Skeletal muscle tissue (tissue), 4 donors: ENCODE results near the gene TMTC2. TPM values are rescaled to one million over a fixed set of nuclear protein-coding genes. Genes with fewer than 3 reads are reported as not detected.

Experiments
- H3K27ac ChIP-seq: one replicate; pipeline ENCODE4 v1.7.0; 2013; ENCODE audit warnings: mild to moderate bottlenecking, low read depth, low read length, inconsistent platforms
- H3K27me3 ChIP-seq, 3 donors: one replicate each; pipeline ENCODE4 v1.7.0; 2013; ENCODE audit warnings: low read length in 3 of 3; ENCODE audit not compliant: control insufficient read depth in 3 of 3, insufficient read depth in 3 of 3
- H3K36me3 ChIP-seq, 3 donors: one replicate each; pipeline ENCODE4 v1.7.0; 2013; ENCODE audit warnings: low read length in 3 of 3; ENCODE audit not compliant: control insufficient read depth in 3 of 3, insufficient read depth in 3 of 3
- H3K4me1 ChIP-seq, 3 donors: one replicate each; pipeline ENCODE4 v1.7.0; 2013; ENCODE audit warnings: low read length in 3 of 3, mild to moderate bottlenecking in 3 of 3; ENCODE audit not compliant: control insufficient read depth in 3 of 3, insufficient read depth in 3 of 3
- H3K4me3 ChIP-seq, 3 donors: one replicate each; pipeline ENCODE4 v1.7.0; 2013; ENCODE audit warnings: low read length in 3 of 3
- H3K9ac ChIP-seq, 3 donors: one replicate each; pipeline ENCODE4 v1.7.0; 2013; ENCODE audit warnings: low read length in 3 of 3, mild to moderate bottlenecking in 3 of 3, moderate library complexity in 2 of 3, low read depth in 1 of 3
- H3K9me3 ChIP-seq, 3 donors: one replicate each; pipeline ENCODE4 v1.7.0; 2013; ENCODE audit warnings: low read length in 3 of 3; ENCODE audit not compliant: control insufficient read depth in 3 of 3
- total RNA-seq: library from RNA; depleted of rRNA; stranded (reverse); fragments of >200 nt; gene quantifications from one replicate; pipeline ENCODE4 v1.2.3, GENCODE V29; 2014
- donor health status: Osteomylitis.

TMTC2 gene
- total RNA-seq, 1 donor from 2014 or later, result 15.7 TPM

- no peak overlapping the region for H3K4me3 ChIP-seq
- no peak overlapping the region for H3K9ac ChIP-seq
- H3K4me1 ChIP-seq, result no peaks in the 10 kb centered on the region
- H3K27ac ChIP-seq, result no peak overlapping the region
- no peaks in the 10 kb centered on the region for H3K27me3 ChIP-seq
- no peaks in the 10 kb centered on the region for H3K36me3 ChIP-seq
- no peaks in the 10 kb centered on the region for H3K9me3 ChIP-seq
Observed at GRCh38 chr12:83147341-83147740, 460.6 kb downstream of the TMTC2 start.

GRCh38 chr12:83149987-83150386 lies 463.3 kb downstream of the TMTC2 start:
- Histone ChIP-seq H3K27ac (no peak overlapping the region), H3K4me1 (no peaks in the 10 kb centered on the region)

GRCh38 chr12:83150465-83151189 lies 463.9 kb downstream of the TMTC2 start:
- Histone ChIP-seq H3K9ac (no peak overlapping the region), H3K27ac (no peak overlapping the region), H3K36me3 (no peaks in the 10 kb centered on the region), H3K9me3 (no peaks in the 10 kb centered on the region), H3K4me1 (no peaks in the 10 kb centered on the region), H3K27me3 (no peaks in the 10 kb centered on the region), H3K4me3 (no peak overlapping the region)

More at GRCh38 chr12:83149987-83150386, 463.3 kb downstream of the TMTC2 start:
- H3K27me3 ChIP-seq, result no peaks in the 10 kb centered on the region
- H3K36me3 ChIP-seq, result no peaks in the 10 kb centered on the region
- no peaks in the 10 kb centered on the region for H3K9me3 ChIP-seq
- no peak overlapping the region for H3K9ac ChIP-seq
- H3K4me3 ChIP-seq, result no peak overlapping the region

GRCh38 chr12:83153177-83153576 lies 466.5 kb downstream of the TMTC2 start:
- Histone ChIP-seq H3K9me3 (no peaks in the 10 kb centered on the region), H3K4me1 (no peaks in the 10 kb centered on the region), H3K36me3 (no peaks in the 10 kb centered on the region), H3K9ac (no peak overlapping the region), H3K27ac (no peak overlapping the region), H3K27me3 (no peaks in the 10 kb centered on the region), H3K4me3 (no peak overlapping the region)

- no peak overlapping the region for H3K4me3 ChIP-seq
- no peaks in the 10 kb centered on the region for H3K36me3 ChIP-seq
- no peak overlapping the region for H3K27ac ChIP-seq
- no peaks in the 10 kb centered on the region for H3K4me1 ChIP-seq
- no peak overlapping the region for H3K9ac ChIP-seq
- H3K9me3 ChIP-seq, result no peaks in the 10 kb centered on the region
- no peaks in the 10 kb centered on the region for H3K27me3 ChIP-seq
Observed at GRCh38 chr12:83156815-83157214, 470.1 kb downstream of the TMTC2 start.

GRCh38 chr12:83157604-83158003 lies 470.9 kb downstream of the TMTC2 start:
- no peak overlapping the region for H3K27ac ChIP-seq
- H3K36me3 ChIP-seq, result no peaks in the 10 kb centered on the region
- H3K4me3 ChIP-seq, result no peak overlapping the region
- no peaks in the 10 kb centered on the region for H3K27me3 ChIP-seq
- H3K9ac ChIP-seq, result no peak overlapping the region
- H3K4me1 ChIP-seq, result no peaks in the 10 kb centered on the region
- H3K9me3 ChIP-seq, result no peaks in the 10 kb centered on the region

GRCh38 chr12:83158613-83159207 lies 472.0 kb downstream of the TMTC2 start:
- Histone ChIP-seq H3K27me3 (no peaks in the 10 kb centered on the region), H3K27ac (no peak overlapping the region), H3K4me1 (no peaks in the 10 kb centered on the region), H3K9ac (no peak overlapping the region), H3K36me3 (no peaks in the 10 kb centered on the region), H3K9me3 (no peaks in the 10 kb centered on the region), H3K4me3 (no peak overlapping the region)

- Histone ChIP-seq H3K9ac (no peak overlapping the region), H3K4me3 (no peak overlapping the region), H3K27me3 (no peaks in the 10 kb centered on the region), H3K9me3 (no peaks in the 10 kb centered on the region), H3K4me1 (no peaks in the 10 kb centered on the region), H3K27ac (no peak overlapping the region), H3K36me3 (no peaks in the 10 kb centered on the region)
Observed at GRCh38 chr12:83161456-83161855, 474.8 kb downstream of the TMTC2 start.

- H3K27me3 ChIP-seq, result no peaks in the 10 kb centered on the region
Observed at GRCh38 chr12:83168751-83169150, 482.0 kb downstream of the TMTC2 start.

GRCh38 chr12:83172441-83172840 lies 485.7 kb downstream of the TMTC2 start:
- Histone ChIP-seq H3K9ac (no peak overlapping the region), H3K4me1 (no peaks in the 10 kb centered on the region), H3K27ac (no peak overlapping the region), H3K36me3 (no peaks in the 10 kb centered on the region), H3K27me3 (no peaks in the 10 kb centered on the region), H3K9me3 (no peaks in the 10 kb centered on the region), H3K4me3 (no peak overlapping the region)

More at GRCh38 chr12:83168751-83169150, 482.0 kb downstream of the TMTC2 start:
- Histone ChIP-seq H3K4me3 (no peak overlapping the region), H3K36me3 (no peaks in the 10 kb centered on the region), H3K27ac (no peak overlapping the region), H3K4me1 (no peaks in the 10 kb centered on the region), H3K9me3 (no peaks in the 10 kb centered on the region), H3K9ac (no peak overlapping the region)
